Spinal cord (tissue), 10 donors: ENCODE measurements around the gene SOD2. TPM values are rescaled to one million over a fixed set of nuclear protein-coding genes. Genes with fewer than 3 reads are reported as not detected.
"Not testable (repeated sequence)": the region's sequence is repeated elsewhere in the genome, so short reads cannot be mapped to it uniquely, and the experiment has no call there.

Experiments used
- DNase-seq, 6 donors: peaks; one replicate each; pipeline versions ENCODE4 v3.0.0 to v3.0.0-alpha.2; 2013 to 2015; ENCODE audit warnings: low spot score in 6 of 6, low read depth in 4 of 6
- H3K27ac ChIP-seq: one replicate; pipeline ENCODE4 v1.5.1; 2013; ENCODE audit warnings: low read depth, low read length, control low read depth
- H3K27me3 ChIP-seq: one replicate; pipeline ENCODE4 v1.6.1; 2013; ENCODE audit warnings: low read length; ENCODE audit not compliant: control insufficient read depth, insufficient read depth
- H3K36me3 ChIP-seq: one replicate; pipeline ENCODE4 v1.6.1; 2013; ENCODE audit warnings: low read length; ENCODE audit not compliant: control insufficient read depth, insufficient read depth
- H3K4me1 ChIP-seq: one replicate; pipeline ENCODE4 v1.6.1; 2013; ENCODE audit warnings: low read length; ENCODE audit not compliant: control insufficient read depth, insufficient read depth
- H3K4me3 ChIP-seq: one replicate; pipeline ENCODE4 v1.5.1; 2013; ENCODE audit warnings: low read depth, low read length, control low read depth
- H3K9me3 ChIP-seq: one replicate; pipeline ENCODE4 v1.6.1; 2013; ENCODE audit warnings: low read length; ENCODE audit not compliant: control insufficient read depth, insufficient read depth
- WGBS: methylation state at CpG from one replicate; pipeline ENCODE4 v1.1.5; 2013; ENCODE audit warnings: missing lambda C conversion rate; ENCODE audit not compliant: insufficient coverage; 5-methylcytosine and 5-hydroxymethylcytosine counted together
- polyA plus RNA-seq, 2 donors: library from polyadenylated mRNA; unstranded; fragments of 120-200 nt; gene quantifications; one replicate each; pipeline ENCODE4 v1.2.1, GENCODE V29; 2013; ENCODE audit not compliant: insufficient read length in 2 of 2
- total RNA-seq, 2 donors: library from RNA; depleted of rRNA in 1 of 2; stranded (reverse); fragments of 120-200 nt in 1 of 2; fragments of >200 nt in 1 of 2; gene quantifications; one replicate each; pipeline versions ENCODE4 v1.2.3 to v1.2.4, GENCODE V29; 2013 to 2014
- donor health status: healthy.

SOD2 gene
- total and polyA plus RNA-seq, 4 donors, result 95.2 to 142 (median 111) TPM

DNA sequence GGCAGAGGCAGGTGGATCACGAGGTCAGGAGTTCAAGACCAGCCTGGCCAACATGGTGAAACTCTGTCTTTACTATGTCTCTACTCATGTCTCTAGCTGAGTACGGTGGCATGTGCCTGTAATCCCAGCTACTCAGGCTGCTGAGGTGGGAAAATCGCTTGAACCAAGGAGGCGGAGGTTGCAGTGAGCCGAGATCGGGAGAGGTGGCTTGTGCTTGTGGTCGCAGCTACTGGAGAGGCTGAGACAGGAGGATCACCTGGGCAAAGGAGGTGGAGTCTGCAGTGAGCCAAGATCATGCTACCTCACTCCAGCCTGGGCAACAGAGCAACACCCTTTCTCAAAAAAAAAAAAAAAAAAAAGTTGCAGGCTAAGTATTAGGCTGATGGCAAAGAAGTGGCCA is 26.2 kb upstream of the SOD2 start:
- Histone ChIP-seq H3K27ac (no peak overlapping the region), H3K9me3 (no peaks in the 10 kb centered on the region), H3K27me3 (no peaks in the 10 kb centered on the region), H3K36me3 (no peaks in the 10 kb centered on the region), H3K4me1 (no peaks in the 10 kb centered on the region), H3K4me3 (no peak overlapping the region)
- 95% methylated on average over 7 of the region's 7 CpGs for WGBS
- DNase-seq, result peak in 1 of 6 donors; percentile 25

- no peaks in the 10 kb centered on the region for H3K9me3 ChIP-seq
- no peaks in the 10 kb centered on the region for H3K27me3 ChIP-seq
- WGBS, result 90% methylated on average over 3 of the region's 3 CpGs
- H3K4me1 ChIP-seq, result no peaks in the 10 kb centered on the region
- no peak overlapping the region for H3K27ac ChIP-seq
- DNase-seq, result no peak
- H3K4me3 ChIP-seq, result no peak overlapping the region
- no peaks in the 10 kb centered on the region for H3K36me3 ChIP-seq
These were observed 25.6 kb upstream of the SOD2 start for GRCh38 chr6:159718634-159719033.

GRCh38 chr6:159716247-159717096 is 23.4 kb upstream of the SOD2 start:
- H3K9me3 ChIP-seq, result no peaks in the 10 kb centered on the region
- 83% methylated on average over 2 of the region's 5 CpGs for WGBS
- no peaks in the 10 kb centered on the region for H3K27me3 ChIP-seq
- no peak overlapping the region for H3K4me3 ChIP-seq
- DNase-seq, result peak in 1 of 6 donors; percentile 52
- H3K36me3 ChIP-seq, result no peaks in the 10 kb centered on the region
- no peaks in the 10 kb centered on the region for H3K4me1 ChIP-seq
- no peak overlapping the region for H3K27ac ChIP-seq

DNA sequence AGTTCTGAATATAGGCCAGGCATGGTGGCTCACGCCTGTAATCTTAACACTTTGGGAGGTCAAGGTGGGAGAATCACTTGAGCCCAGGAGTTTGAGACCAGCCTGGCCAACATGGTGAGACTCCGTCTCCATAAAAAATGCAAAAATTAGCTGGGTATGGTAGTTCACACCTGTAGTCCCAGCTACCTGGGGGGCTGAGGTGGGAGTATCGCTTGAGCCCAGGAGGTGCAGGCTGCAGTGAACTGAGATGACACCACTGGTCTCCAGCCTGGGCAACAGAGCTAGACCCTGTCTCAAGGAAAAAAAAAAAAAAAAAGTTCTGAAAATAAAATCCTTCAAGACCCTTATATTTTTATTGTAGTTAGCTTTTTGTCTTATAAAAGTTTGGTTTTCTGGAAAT is 22.6 kb upstream of the SOD2 start:
- no peaks in the 10 kb centered on the region for H3K36me3 ChIP-seq
- 100% methylated on average over 3 of the region's 3 CpGs for WGBS
- H3K27me3 ChIP-seq, result no peaks in the 10 kb centered on the region
- no peaks in the 10 kb centered on the region for H3K4me1 ChIP-seq
- H3K27ac ChIP-seq, result no peak overlapping the region
- no peaks in the 10 kb centered on the region for H3K9me3 ChIP-seq
- DNase-seq, result no peak
- no peak overlapping the region for H3K4me3 ChIP-seq

- DNase-seq, result no peak
- no peak overlapping the region for H3K27ac ChIP-seq
- no peaks in the 10 kb centered on the region for H3K4me1 ChIP-seq
- no peaks in the 10 kb centered on the region for H3K27me3 ChIP-seq
- H3K36me3 ChIP-seq, result no peaks in the 10 kb centered on the region
- 60% methylated on average over 2 of the region's 3 CpGs for WGBS
- H3K4me3 ChIP-seq, result no peak overlapping the region
- H3K9me3 ChIP-seq, result no peaks in the 10 kb centered on the region
These were observed 22.1 kb upstream of the SOD2 start for GRCh38 chr6:159715166-159715565.

- 97% methylated on average over 5 of the region's 5 CpGs for WGBS
- DNase-seq, result peak in 1 of 6 donors; percentile 18
- Histone ChIP-seq H3K27me3 (no peaks in the 10 kb centered on the region), H3K9me3 (no peaks in the 10 kb centered on the region), H3K36me3 (no peaks in the 10 kb centered on the region), H3K27ac (no peak overlapping the region), H3K4me1 (no peaks in the 10 kb centered on the region), H3K4me3 (no peak overlapping the region)
These were observed 21.4 kb upstream of the SOD2 start for GRCh38 chr6:159714404-159714803.

DNA sequence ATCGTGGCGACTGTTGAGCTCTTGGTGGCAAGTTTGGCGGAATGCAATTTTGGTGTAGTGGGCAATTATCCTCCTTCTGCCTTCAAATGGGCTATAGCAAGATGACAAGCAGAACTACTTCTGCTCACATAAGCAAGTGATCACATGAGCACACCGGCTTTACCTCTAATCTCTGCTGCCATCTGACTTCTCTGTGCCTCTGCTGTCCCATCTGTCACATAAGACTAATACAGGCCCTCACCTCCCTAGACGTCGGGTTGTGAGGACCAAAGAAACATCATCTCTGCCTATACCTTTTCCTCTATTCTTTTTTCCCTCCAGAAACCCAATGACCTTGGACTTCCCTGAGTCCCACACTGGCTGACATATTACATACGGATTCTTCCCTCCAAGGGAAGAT is 20.9 kb upstream of the SOD2 start:
- no peak overlapping the region for H3K27ac ChIP-seq
- H3K36me3 ChIP-seq, result no peaks in the 10 kb centered on the region
- 95% methylated on average over 7 of the region's 7 CpGs for WGBS
- DNase-seq, result no peak
- H3K4me3 ChIP-seq, result no peak overlapping the region
- no peaks in the 10 kb centered on the region for H3K9me3 ChIP-seq
- H3K4me1 ChIP-seq, result no peaks in the 10 kb centered on the region
- no peaks in the 10 kb centered on the region for H3K27me3 ChIP-seq

DNA sequence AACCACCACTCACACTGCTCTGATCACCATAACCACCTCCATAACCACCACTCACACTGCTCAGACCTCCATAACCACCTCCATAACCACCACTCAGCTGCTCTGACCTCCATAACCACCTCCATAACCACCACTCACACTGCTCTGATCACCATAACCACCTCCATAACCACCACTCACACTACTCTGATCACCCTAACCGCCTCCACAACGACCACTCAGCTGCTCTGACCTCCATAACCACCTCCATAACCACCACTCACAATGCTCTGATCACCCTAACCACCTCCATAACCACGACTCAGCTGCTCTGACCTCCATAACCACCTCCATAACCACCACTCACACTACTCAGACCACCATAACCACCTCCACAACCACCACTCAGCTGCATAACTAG is 19.3 kb upstream of the SOD2 start:
- not testable (repeated sequence) for H3K4me1 ChIP-seq, H3K4me3 ChIP-seq, H3K27ac ChIP-seq, H3K9me3 ChIP-seq, H3K27me3 ChIP-seq, DNase-seq, H3K36me3 ChIP-seq
- whole genome bisulfite sequencing, result 89% methylated on average over 3 of the region's 3 CpGs

DNA sequence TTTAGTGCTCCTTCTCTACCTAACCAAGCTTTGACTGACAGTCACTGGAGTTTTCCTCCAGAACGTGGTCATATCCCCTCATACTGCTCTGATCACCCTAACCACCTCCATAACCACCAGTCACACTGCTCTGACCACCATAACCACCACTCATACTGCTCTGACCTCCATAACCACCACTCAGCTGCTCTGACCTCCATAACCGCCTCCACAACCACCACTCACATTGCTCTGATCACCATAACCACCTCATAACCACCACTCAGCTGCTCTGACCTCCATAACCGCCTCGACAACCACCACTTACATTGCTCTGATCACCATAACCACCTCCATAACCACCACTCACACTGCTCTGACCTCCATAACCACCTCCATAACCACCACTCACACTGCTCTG is 17.6 kb upstream of the SOD2 start:
- not testable (repeated sequence) for H3K9me3 ChIP-seq, DNase-seq, H3K36me3 ChIP-seq, H3K27ac ChIP-seq, H3K27me3 ChIP-seq, H3K4me1 ChIP-seq, H3K4me3 ChIP-seq
- WGBS, result 90% methylated on average over 4 of the region's 4 CpGs

DNA sequence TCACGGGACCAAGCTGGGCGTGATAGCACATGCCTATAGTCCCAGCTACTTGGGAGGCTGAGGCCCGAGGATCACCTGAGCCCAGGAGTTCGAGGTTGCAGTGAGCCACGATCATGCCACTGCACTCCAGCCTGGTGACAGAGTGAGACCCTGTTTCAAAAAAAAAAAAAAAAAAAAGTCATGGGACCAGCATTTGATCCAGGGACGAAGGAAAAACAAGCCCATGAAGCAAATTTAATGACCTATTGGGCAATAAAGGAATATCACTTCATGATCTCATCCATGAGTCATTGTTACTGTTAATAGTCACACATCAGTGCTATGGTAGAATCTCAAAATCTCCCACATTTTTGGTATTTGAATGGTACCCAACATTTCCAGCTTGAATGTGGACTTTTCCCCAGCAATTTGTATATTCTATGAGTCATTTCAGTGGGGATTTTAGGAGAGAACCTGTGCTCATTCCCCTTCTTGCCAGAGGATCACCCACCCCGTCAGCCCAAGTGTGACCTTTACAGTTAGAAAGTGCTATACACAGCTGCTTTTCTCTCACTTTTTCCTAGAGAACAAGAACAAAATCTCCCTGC is 8.5 kb upstream of the SOD2 start:
- Histone ChIP-seq H3K4me3 (no peak overlapping the region), H3K36me3 (no peaks in the 10 kb centered on the region), H3K27ac (no peak overlapping the region), H3K27me3 (no peaks in the 10 kb centered on the region), H3K4me1 (no peaks in the 10 kb centered on the region), H3K9me3 (no peaks in the 10 kb centered on the region)
- WGBS, result 100% methylated on average over 4 of the region's 7 CpGs
- DNase-seq, result no peak
